Ammon's horn (tissue), 1 donor: ENCODE measurements around the gene SLIT3.

Source experiments
- DNase-seq: peaks from one replicate; pipeline ENCODE4 v3.0.0-alpha.2; 2016; ENCODE audit warnings: low spot score

The SLIT3 gene

GRCh38 chr5:169029661-169030274, 271.2 kb downstream of the SLIT3 start:
- DNase-seq: peak; percentile 42

GRCh38 chr5:169029037-169029436, 271.9 kb downstream of the SLIT3 start:
- no peak for DNase-seq

GRCh38 chr5:169027501-169028061, 273.4 kb downstream of the SLIT3 start:
- no peak for DNase-seq

GRCh38 chr5:169025491-169025890, 275.4 kb downstream of the SLIT3 start:
- DNase-seq: no peak

- DNase-seq: peak; percentile 79
Observed at GRCh38 chr5:169024421-169024820, 276.5 kb downstream of the SLIT3 start.

- no peak for DNase-seq
Observed at GRCh38 chr5:169022718-169023117, 278.2 kb downstream of the SLIT3 start.

- peak; percentile 36 for DNase-seq
Observed at GRCh38 chr5:169020102-169020501, 280.8 kb downstream of the SLIT3 start.

GRCh38 chr5:169018925-169019324, 282.0 kb downstream of the SLIT3 start:
- no peak for DNase-seq

- no peak for DNase-seq
Observed at GRCh38 chr5:169015991-169016390, 284.9 kb downstream of the SLIT3 start.

- DNase-seq: no peak
Observed at GRCh38 chr5:169013846-169014245, 287.1 kb downstream of the SLIT3 start.

- peak; percentile 35 for DNase-seq
Observed at GRCh38 chr5:169013208-169013728, 287.7 kb downstream of the SLIT3 start.

GRCh38 chr5:169012450-169012849, 288.5 kb downstream of the SLIT3 start:
- no peak for DNase-seq

- no peak for DNase-seq
Observed at GRCh38 chr5:169011451-169011850, 289.5 kb downstream of the SLIT3 start.

GRCh38 chr5:169011009-169011408, 289.9 kb downstream of the SLIT3 start:
- no peak for DNase-seq

- no peak for DNase-seq
Observed at GRCh38 chr5:169009123-169009522, 291.8 kb downstream of the SLIT3 start.

GRCh38 chr5:169006842-169007790, 293.8 kb downstream of the SLIT3 start:
- no peak for DNase-seq

GRCh38 chr5:169004551-169004950, 296.4 kb downstream of the SLIT3 start:
- DNase-seq: no peak

GRCh38 chr5:169003721-169004541, 297.0 kb downstream of the SLIT3 start:
- DNase-seq: peak; percentile 28

- DNase-seq: no peak
Observed at GRCh38 chr5:169002953-169003555, 297.9 kb downstream of the SLIT3 start.

GRCh38 chr5:169001394-169001793, 299.5 kb downstream of the SLIT3 start:
- DNase-seq: no peak

GRCh38 chr5:168995024-168995423, 305.9 kb downstream of the SLIT3 start:
- peak; percentile 70 for DNase-seq
